Keratinocyte (primary cell): ENCODE data around the gene TECRL. TPM values are rescaled to one million over a fixed set of nuclear protein-coding genes. Genes with fewer than 3 reads are reported as not detected.

Source experiments
- DNase-seq: peaks from one replicate; pipeline ENCODE4 v3.0.0-alpha.2; 2011; ENCODE audit warnings: low read depth, missing footprints, low spot score
- FAIRE-seq: peaks from 2 replicates; lab custom pipeline; 2011; peaks lifted over from hg19 to GRCh38; lab: Jason Lieb, UNC
- H2AFZ ChIP-seq: 2 replicates; pipeline ENCODE4 v1.6.0; 2012; ENCODE audit warnings: low read length, control low read depth, inconsistent platforms; ENCODE audit not compliant: control insufficient read depth
- H3K27ac ChIP-seq: 2 replicates; pipeline ENCODE4 v1.5.1; 2011; ENCODE audit warnings: low read length; ENCODE audit not compliant: control insufficient read depth, insufficient read depth
- H3K27me3 ChIP-seq: 3 replicates; pipeline ENCODE4 v1.6.0; 2011; ENCODE audit warnings: low read length; ENCODE audit not compliant: control insufficient read depth, insufficient read depth; ENCODE audit errors: extremely low read depth
- H3K36me3 ChIP-seq, 2 experiments: 2 replicates in 1 of 2; 3 replicates in 1 of 2; pipeline ENCODE4 v1.5.1; 2011; ENCODE audit warnings: low read length in 2 of 2, mild to moderate bottlenecking in 1 of 2; ENCODE audit not compliant: control insufficient read depth in 2 of 2, insufficient read depth in 2 of 2; ENCODE audit errors: extremely low read depth in 1 of 2
- H3K4me1 ChIP-seq: 3 replicates; pipeline ENCODE4 v1.5.1; 2011; ENCODE audit warnings: low read length; ENCODE audit not compliant: control insufficient read depth, insufficient read depth; ENCODE audit errors: extremely low read depth
- H3K4me2 ChIP-seq: 3 replicates; pipeline ENCODE4 v1.6.0; 2011; ENCODE audit warnings: low read depth, low read length; ENCODE audit not compliant: control insufficient read depth, insufficient read depth; ENCODE audit errors: extremely low read depth
- H3K4me3 ChIP-seq, 3 experiments: fragments of 200-600 bp in 1 of 3; sonication (generic) in 1 of 3; 2 replicates in 2 of 3; 3 replicates in 1 of 3; pipeline ENCODE4 v1.5.1; 2011 to 2016; ENCODE audit warnings: low read length in 3 of 3, mild to moderate bottlenecking in 3 of 3, control low read depth in 2 of 3, inconsistent platforms in 1 of 3, low read depth in 1 of 3, mixed read lengths in 1 of 3, mixed run types in 1 of 3, moderate library complexity in 1 of 3; ENCODE audit not compliant: control insufficient read depth in 2 of 3, insufficient read depth in 2 of 3; ENCODE audit errors: extremely low read depth in 1 of 3
- H3K79me2 ChIP-seq: 2 replicates; pipeline ENCODE4 v1.6.0; 2012; ENCODE audit warnings: low read length; ENCODE audit not compliant: control insufficient read depth, insufficient read depth
- H3K9ac ChIP-seq: 3 replicates; pipeline ENCODE4 v1.6.0; 2011; ENCODE audit warnings: low read length; ENCODE audit not compliant: control insufficient read depth, insufficient read depth; ENCODE audit errors: extremely low read depth
- H3K9me1 ChIP-seq: 3 replicates; pipeline ENCODE4 v1.6.0; 2011; ENCODE audit warnings: low read length; ENCODE audit not compliant: control insufficient read depth, insufficient read depth; ENCODE audit errors: extremely low read depth
- H3K9me3 ChIP-seq: 2 replicates; pipeline ENCODE4 v1.5.1; 2012; ENCODE audit warnings: low read depth, low read length; ENCODE audit not compliant: control insufficient read depth
- H4K20me1 ChIP-seq: 3 replicates; pipeline ENCODE4 v1.6.0; 2011; ENCODE audit warnings: low read length; ENCODE audit not compliant: control insufficient read depth, insufficient read depth; ENCODE audit errors: extremely low read depth
- CTCF ChIP-seq, 3 experiments: IDR thresholded peaks in 1 of 3; conservative IDR thresholded peaks in 1 of 3; optimal IDR thresholded peaks in 1 of 3; 2 replicates in 2 of 3; 3 replicates in 1 of 3; pipeline versions ENCODE3 to v1.5.1; 2011; ENCODE audit warnings: low read length in 3 of 3, mild to moderate bottlenecking in 3 of 3, moderate library complexity in 2 of 3, control low read depth in 1 of 3, inconsistent platforms in 1 of 3; ENCODE audit not compliant: insufficient read depth in 2 of 3; ENCODE audit errors: extremely low read depth in 1 of 3
- EZH2 ChIP-seq: IDR thresholded peaks from one replicate; pipeline ENCODE4 v1.6.1; 2012; ENCODE audit warnings: inconsistent platforms, mild to moderate bottlenecking, low read length, moderate library complexity
- dilution Hi-C: fragments of 300-500 bp; cut with MboI; formaldehyde crosslinking; loops from one replicate; pipeline ENCODE4 v1.7.0; 2020; ENCODE audit warnings: low sequenced_read_pairs; ENCODE audit not compliant: extremely low pct_ligation_motif_present
- polyA plus RNA-seq, 5 experiments: library from polyadenylated mRNA; depleted of rRNA in 3 of 5; stranded (reverse) in 3 of 5; stranded (forward) in 1 of 5; unstranded in 1 of 5; fragments of >200 nt; gene quantifications; 1 replicate in 1 of 5; 2 replicates in 3 of 5; 3 replicates in 1 of 5; pipeline versions ENCODE4 v1.2.1 to v1.2.3, GENCODE V29; 2011 to 2012; ENCODE audit warnings: missing spikeins in 2 of 5, low read depth in 1 of 5, low replicate concordance in 1 of 5

TECRL gene
- polyA plus RNA-seq, 1 donor (not counting 4 experiments of a cell fraction or from before 2014, with no cell fraction given), result not detected

- dilution Hi-C loops, result no loop called here
- no peaks in the 10 kb centered on the region for H3K36me3 ChIP-seq
- H4K20me1 ChIP-seq, result no peaks in the 10 kb centered on the region
- no peak overlapping the region for H3K4me2 ChIP-seq
- no peaks in the 10 kb centered on the region for H3K9me3 ChIP-seq
- H3K9ac ChIP-seq, result no peak overlapping the region
- H3K4me3 ChIP-seq, result no peak overlapping the region
- H3K9me1 ChIP-seq, result no peaks in the 10 kb centered on the region
- no peak overlapping the region for H2AFZ ChIP-seq
- DNase-seq (no peak), FAIRE-seq (no peak)
- TF ChIP-seq CTCF (optimal IDR thresholded peaks at IDR 0.05 in 1 of 3, IDR thresholded peaks at IDR 0.05 in 1 of 3, conservative IDR thresholded peaks at IDR 0.05 in 1 of 3; ENCODE audit: extremely low read depth in 1 of 3, insufficient read depth in 2 of 3, low read length in 3 of 3) (no peak), EZH2 (no peak)
- H3K27ac ChIP-seq, result no peak overlapping the region
- H3K4me1 ChIP-seq, result no peaks in the 10 kb centered on the region
- no peaks in the 10 kb centered on the region for H3K79me2 ChIP-seq
- no peaks in the 10 kb centered on the region for H3K27me3 ChIP-seq
These were observed 79.1 kb downstream of the TECRL start for GRCh38 chr4:64330143-64330542.

- no peak for FAIRE-seq
- H3K27me3 ChIP-seq, result no peaks in the 10 kb centered on the region
These were observed 82.0 kb downstream of the TECRL start for GRCh38 chr4:64327237-64327636.

More at GRCh38 chr4:64327237-64327636, 82.0 kb downstream of the TECRL start:
- no peaks in the 10 kb centered on the region for H4K20me1 ChIP-seq
- H3K9me3 ChIP-seq, result peaks cover 2% of the 10 kb centered on the region
- H2AFZ ChIP-seq, result no peak overlapping the region
- DNase-seq, result no peak
- H3K4me3 ChIP-seq, result no peak overlapping the region
- no peaks in the 10 kb centered on the region for H3K4me1 ChIP-seq
- no peak overlapping the region for H3K4me2 ChIP-seq
- H3K9me1 ChIP-seq, result no peaks in the 10 kb centered on the region
- dilution Hi-C loops, result no loop called here
- H3K79me2 ChIP-seq, result no peaks in the 10 kb centered on the region
- no peak overlapping the region for H3K9ac ChIP-seq
- TF ChIP-seq CTCF (optimal IDR thresholded peaks at IDR 0.05 in 1 of 3, IDR thresholded peaks at IDR 0.05 in 1 of 3, conservative IDR thresholded peaks at IDR 0.05 in 1 of 3; ENCODE audit: extremely low read depth in 1 of 3, insufficient read depth in 2 of 3, low read length in 3 of 3) (no peak), EZH2 (no peak)
- no peaks in the 10 kb centered on the region for H3K36me3 ChIP-seq
- no peak overlapping the region for H3K27ac ChIP-seq
